ENCODE measurements around the gene LAMA2. TPM values are rescaled to one million over a fixed set of nuclear protein-coding genes. Genes with fewer than 3 reads are reported as not detected.

The LAMA2 gene
- total and polyA plus RNA-seq, 2 experiments from 2014 or later, result 11.1 to 57.5 TPM

DNA sequence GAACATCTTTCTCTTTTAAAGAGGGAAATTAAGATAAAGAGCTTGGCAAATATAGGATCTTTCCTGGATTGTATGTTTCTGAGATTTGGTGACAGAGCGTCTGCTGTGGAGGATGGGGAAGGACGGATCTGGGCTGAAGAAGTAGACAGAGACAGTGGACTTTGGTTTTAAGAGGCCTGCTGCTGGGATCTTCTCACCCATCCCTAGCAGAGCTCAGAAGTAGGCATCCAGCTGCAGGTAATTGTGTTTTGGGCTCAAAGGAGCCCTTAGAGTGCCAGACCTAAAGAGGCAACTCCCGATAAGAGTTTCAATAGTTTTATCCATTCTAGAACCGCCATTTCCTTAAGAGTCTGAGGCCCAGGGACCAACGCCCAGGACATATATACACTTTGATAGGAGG, 20.8 kb downstream of the LAMA2 start:
- 92% methylated on average over 5 of the region's 5 CpGs for WGBS (ENCODE audit: low lambda C conversion rate, missing lambda C conversion rate)
- H3K36me3 ChIP-seq (replicated peaks; ENCODE audit: insufficient read depth, low read depth), result no peaks in the 10 kb centered on the region
- no peak overlapping the region for H3K27ac ChIP-seq
- no peaks in the 10 kb centered on the region for H3K27me3 ChIP-seq
- H3K4me2 ChIP-seq, result no peak overlapping the region
- H4K20me1 ChIP-seq (ENCODE audit: insufficient read depth, poor library complexity, severe bottlenecking), result no peaks in the 10 kb centered on the region
- H2AFZ ChIP-seq, result no peak overlapping the region
- H3K4me1 ChIP-seq (ENCODE audit: insufficient read depth), result no peaks in the 10 kb centered on the region
- H3K9me3 ChIP-seq (ENCODE audit: low read depth), result no peaks in the 10 kb centered on the region
- no peak overlapping the region for H3K4me3 ChIP-seq
- H3K79me2 ChIP-seq, result no peaks in the 10 kb centered on the region
- TF ChIP-seq, protein P1, sequence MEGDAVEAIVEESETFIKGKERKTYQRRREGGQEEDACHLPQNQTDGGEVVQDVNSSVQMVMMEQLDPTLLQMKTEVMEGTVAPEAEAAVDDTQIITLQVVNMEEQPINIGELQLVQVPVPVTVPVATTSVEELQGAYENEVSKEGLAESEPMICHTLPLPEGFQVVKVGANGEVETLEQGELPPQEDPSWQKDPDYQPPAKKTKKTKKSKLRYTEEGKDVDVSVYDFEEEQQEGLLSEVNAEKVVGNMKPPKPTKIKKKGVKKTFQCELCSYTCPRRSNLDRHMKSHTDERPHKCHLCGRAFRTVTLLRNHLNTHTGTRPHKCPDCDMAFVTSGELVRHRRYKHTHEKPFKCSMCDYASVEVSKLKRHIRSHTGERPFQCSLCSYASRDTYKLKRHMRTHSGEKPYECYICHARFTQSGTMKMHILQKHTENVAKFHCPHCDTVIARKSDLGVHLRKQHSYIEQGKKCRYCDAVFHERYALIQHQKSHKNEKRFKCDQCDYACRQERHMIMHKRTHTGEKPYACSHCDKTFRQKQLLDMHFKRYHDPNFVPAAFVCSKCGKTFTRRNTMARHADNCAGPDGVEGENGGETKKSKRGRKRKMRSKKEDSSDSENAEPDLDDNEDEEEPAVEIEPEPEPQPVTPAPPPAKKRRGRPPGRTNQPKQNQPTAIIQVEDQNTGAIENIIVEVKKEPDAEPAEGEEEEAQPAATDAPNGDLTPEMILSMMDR (IDR thresholded peaks at IDR 0.05; ENCODE audit: poor library complexity), result no peak
- TF ChIP-seq EZH2 (IDR thresholded peaks at IDR 0.05; ENCODE audit: borderline replicate concordance) (no peak), EZH2phosphoT487 (IDR thresholded peaks at IDR 0.05; ENCODE audit: low read depth, severe bottlenecking, unreplicated experiment) (no peak)
- H3K9me2 ChIP-seq (replicated peaks; ENCODE audit: insufficient read depth), result no peaks in the 10 kb centered on the region
- no peak for DNase-seq (ENCODE audit: low spot score)

DNA sequence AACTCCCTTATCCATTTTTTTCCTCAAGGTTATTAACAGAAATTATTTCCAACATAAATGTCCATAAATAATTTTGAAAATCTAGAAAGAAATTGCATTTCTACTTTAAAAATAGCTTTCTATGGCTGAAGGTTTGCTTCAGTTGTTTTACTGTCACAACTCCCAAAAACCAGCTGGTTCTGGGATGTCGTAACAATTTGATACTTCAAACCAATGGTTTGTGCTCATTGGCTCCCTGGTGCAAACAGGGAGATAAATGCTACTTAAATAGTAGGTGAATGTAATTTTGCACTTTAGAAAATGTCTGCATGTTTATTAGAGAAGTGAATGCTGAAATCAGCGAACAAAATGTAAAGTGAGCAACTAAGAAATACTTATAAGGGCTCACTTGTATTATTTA, 31.1 kb downstream of the LAMA2 start:
- no peak overlapping the region for H3K4me3 ChIP-seq
- no peak overlapping the region for H2AFZ ChIP-seq
- H3K9me2 ChIP-seq (replicated peaks; ENCODE audit: insufficient read depth), result no peaks in the 10 kb centered on the region
- H4K20me1 ChIP-seq (ENCODE audit: insufficient read depth, poor library complexity, severe bottlenecking), result no peaks in the 10 kb centered on the region
- H3K4me2 ChIP-seq, result no peak overlapping the region
- no peaks in the 10 kb centered on the region for H3K79me2 ChIP-seq
- no peaks in the 10 kb centered on the region for H3K9me3 ChIP-seq (ENCODE audit: low read depth)
- no peaks in the 10 kb centered on the region for H3K36me3 ChIP-seq (replicated peaks; ENCODE audit: insufficient read depth, low read depth)
- 83% methylated on average over 2 of the region's 2 CpGs for WGBS (ENCODE audit: low lambda C conversion rate, missing lambda C conversion rate)
- no peak for DNase-seq (ENCODE audit: low spot score)
- no peaks in the 10 kb centered on the region for H3K4me1 ChIP-seq (ENCODE audit: insufficient read depth)
- no peaks in the 10 kb centered on the region for H3K27me3 ChIP-seq
- no peak overlapping the region for H3K27ac ChIP-seq
- TF ChIP-seq EZH2 (IDR thresholded peaks at IDR 0.05; ENCODE audit: borderline replicate concordance) (no peak), EZH2phosphoT487 (IDR thresholded peaks at IDR 0.05; ENCODE audit: low read depth, severe bottlenecking, unreplicated experiment) (no peak)
- TF ChIP-seq, protein P1 (IDR thresholded peaks at IDR 0.05; ENCODE audit: poor library complexity), result no peak

DNA sequence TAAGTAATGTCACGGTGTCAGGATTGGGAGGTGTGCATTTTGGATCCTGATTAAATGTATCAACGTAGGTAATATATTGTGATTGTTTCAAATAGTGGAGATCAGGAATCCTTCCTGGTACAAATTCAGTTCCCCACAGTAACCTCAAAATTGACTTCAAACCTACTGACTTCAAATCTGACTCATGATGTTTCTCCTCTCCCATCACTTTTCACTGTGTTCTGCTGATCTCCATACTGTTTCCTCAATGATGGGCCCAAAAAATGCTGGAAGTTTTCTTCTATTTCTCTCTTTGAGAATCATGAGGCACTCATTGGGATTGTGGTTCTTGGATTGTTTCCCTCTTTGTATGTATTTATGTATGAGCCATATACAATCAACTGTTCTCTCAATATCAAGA, 35.9 kb downstream of the LAMA2 start:
- Histone ChIP-seq H3K9me2 (replicated peaks; ENCODE audit: insufficient read depth) (no peaks in the 10 kb centered on the region), H3K27ac (no peak overlapping the region), H2AFZ (no peak overlapping the region), H3K4me1 (ENCODE audit: insufficient read depth) (no peaks in the 10 kb centered on the region), H3K9me3 (ENCODE audit: low read depth) (no peaks in the 10 kb centered on the region), H3K4me2 (no peak overlapping the region), H3K36me3 (replicated peaks; ENCODE audit: insufficient read depth, low read depth) (no peaks in the 10 kb centered on the region), H3K79me2 (no peaks in the 10 kb centered on the region), H3K4me3 (no peak overlapping the region), H4K20me1 (ENCODE audit: insufficient read depth, poor library complexity, severe bottlenecking) (no peaks in the 10 kb centered on the region), H3K27me3 (no peaks in the 10 kb centered on the region)
- no peak for DNase-seq (ENCODE audit: low spot score)
- 74% methylated on average over 2 of the region's 2 CpGs for WGBS (ENCODE audit: low lambda C conversion rate, missing lambda C conversion rate)
- TF ChIP-seq EZH2phosphoT487 (IDR thresholded peaks at IDR 0.05; ENCODE audit: low read depth, severe bottlenecking, unreplicated experiment), result no peak
- TF ChIP-seq, protein P1 (IDR thresholded peaks at IDR 0.05; ENCODE audit: poor library complexity), result no peak
- TF ChIP-seq EZH2 (IDR thresholded peaks at IDR 0.05; ENCODE audit: borderline replicate concordance), result no peak
